ENCODE data around the gene ALOXE3.

The ALOXE3 gene

DNA sequence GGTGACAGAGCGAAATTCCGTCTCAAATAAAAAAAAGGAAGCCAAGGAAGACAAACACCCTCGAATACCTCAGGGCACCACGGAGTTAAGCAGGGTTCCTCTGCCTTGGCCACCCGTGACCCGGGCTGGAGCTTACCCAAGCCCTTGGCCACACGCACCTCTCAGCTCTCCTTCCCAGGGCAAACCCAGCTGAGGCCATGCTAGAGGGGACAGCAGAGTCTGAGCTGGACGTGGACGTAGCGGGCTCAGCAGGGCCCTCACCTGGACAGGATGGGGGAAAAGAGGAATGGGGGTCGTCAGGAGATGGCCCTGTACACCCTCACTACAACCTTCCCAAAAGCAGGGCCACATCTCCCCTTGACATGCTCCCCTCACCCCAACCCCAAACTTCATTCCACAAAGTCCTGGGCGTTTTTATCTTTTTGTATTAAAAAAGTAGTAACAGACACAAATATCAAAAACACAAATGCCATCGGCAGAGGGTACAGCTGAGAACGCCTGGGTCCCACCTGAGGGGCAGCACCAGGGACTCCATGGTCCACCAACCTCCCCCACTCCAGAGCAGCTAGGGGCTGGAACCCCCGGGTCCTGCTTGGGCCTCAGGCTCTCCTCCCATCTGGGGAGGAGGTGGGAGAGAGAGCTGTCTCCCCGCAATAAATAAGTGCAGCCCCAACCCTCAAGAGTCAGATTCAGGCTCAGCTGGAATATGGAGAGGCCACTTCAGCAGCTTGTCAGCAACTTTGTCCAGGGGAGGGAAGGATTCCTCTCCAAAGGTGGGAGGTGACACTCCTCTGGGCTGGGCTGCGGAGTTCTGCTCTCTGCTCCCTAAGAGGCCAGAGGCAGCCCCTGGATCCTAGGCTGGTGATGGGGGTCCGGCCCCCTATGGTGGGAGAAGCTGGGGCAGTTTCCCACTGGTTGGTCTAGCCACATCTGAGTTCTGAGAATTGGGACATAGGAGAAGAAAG is 22.0 kb upstream of the ALOXE3 start:
- DNase-seq (ENCODE audit: low read depth in 2 of 2) = no peak
- TF ChIP-seq, protein P1, sequence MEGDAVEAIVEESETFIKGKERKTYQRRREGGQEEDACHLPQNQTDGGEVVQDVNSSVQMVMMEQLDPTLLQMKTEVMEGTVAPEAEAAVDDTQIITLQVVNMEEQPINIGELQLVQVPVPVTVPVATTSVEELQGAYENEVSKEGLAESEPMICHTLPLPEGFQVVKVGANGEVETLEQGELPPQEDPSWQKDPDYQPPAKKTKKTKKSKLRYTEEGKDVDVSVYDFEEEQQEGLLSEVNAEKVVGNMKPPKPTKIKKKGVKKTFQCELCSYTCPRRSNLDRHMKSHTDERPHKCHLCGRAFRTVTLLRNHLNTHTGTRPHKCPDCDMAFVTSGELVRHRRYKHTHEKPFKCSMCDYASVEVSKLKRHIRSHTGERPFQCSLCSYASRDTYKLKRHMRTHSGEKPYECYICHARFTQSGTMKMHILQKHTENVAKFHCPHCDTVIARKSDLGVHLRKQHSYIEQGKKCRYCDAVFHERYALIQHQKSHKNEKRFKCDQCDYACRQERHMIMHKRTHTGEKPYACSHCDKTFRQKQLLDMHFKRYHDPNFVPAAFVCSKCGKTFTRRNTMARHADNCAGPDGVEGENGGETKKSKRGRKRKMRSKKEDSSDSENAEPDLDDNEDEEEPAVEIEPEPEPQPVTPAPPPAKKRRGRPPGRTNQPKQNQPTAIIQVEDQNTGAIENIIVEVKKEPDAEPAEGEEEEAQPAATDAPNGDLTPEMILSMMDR (IDR thresholded peaks at IDR 0.05; ENCODE audit: low read depth, low read length) = no peak
- H3K4me3 ChIP-seq (replicated peaks in 1 of 2; ENCODE audit: low read depth in 2 of 2, low read length in 2 of 2) = no peak overlapping the region

DNA sequence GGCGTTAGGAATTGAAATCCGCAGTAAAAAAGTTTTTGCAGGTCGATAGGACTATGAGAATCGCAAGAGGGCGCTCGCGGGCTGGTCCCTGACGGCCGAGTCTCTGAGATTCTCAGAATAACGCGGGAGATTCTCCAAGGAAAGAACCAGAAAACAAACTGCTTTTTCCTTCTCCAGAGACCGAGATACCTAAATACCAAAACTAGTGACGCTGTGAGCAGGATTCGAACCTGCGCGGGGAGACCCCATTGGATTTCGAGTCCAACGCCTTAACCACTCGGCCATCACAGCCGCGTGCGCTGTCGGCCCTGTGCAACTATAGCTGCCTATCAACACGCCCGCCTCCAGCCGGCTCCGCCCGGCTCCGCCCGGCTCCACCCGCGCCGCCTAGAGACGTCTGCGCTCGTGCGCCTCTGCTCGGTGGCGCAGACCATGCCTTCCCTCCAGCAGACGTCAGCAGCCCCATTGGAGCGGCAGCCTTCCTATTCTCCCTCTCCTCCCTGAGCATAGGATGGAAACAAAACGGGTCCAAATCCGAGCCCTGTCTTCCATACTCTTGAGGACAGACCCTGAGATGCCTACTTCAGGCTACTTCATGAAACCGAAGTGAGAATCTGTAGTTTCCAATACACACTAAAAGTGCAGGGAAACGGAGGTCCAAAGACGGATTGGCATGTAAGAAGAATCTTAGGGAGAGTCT is 20.5 kb upstream of the ALOXE3 start:
- peak overlapping the region in 1 of 2 donors; percentile 36 for H3K4me3 ChIP-seq (replicated peaks in 1 of 2; ENCODE audit: low read depth in 2 of 2, low read length in 2 of 2)
- peak; percentile 98 to 99 for DNase-seq (ENCODE audit: low read depth in 2 of 2)
- TF ChIP-seq, protein P1 (IDR thresholded peaks at IDR 0.05; ENCODE audit: low read depth, low read length) = peak; percentile 93

DNA sequence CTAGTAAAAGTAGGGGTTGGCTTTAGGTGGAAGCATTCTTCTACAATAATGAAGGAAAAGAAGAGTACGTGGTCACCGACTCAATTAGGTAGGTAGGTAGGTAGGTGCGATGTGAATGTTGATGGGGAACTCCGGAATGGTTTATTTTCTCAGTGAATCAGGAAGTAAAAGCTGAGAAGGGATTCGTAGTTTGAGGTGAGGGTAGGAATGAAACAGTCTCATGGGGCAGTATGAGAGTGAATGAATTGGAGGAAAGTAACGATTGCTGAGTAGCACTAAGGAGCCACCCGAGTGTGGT is 20.0 kb upstream of the ALOXE3 start:
- TF ChIP-seq, protein P1 (IDR thresholded peaks at IDR 0.05; ENCODE audit: low read depth, low read length) = no peak
- no peak for DNase-seq (ENCODE audit: low read depth in 2 of 2)

DNA sequence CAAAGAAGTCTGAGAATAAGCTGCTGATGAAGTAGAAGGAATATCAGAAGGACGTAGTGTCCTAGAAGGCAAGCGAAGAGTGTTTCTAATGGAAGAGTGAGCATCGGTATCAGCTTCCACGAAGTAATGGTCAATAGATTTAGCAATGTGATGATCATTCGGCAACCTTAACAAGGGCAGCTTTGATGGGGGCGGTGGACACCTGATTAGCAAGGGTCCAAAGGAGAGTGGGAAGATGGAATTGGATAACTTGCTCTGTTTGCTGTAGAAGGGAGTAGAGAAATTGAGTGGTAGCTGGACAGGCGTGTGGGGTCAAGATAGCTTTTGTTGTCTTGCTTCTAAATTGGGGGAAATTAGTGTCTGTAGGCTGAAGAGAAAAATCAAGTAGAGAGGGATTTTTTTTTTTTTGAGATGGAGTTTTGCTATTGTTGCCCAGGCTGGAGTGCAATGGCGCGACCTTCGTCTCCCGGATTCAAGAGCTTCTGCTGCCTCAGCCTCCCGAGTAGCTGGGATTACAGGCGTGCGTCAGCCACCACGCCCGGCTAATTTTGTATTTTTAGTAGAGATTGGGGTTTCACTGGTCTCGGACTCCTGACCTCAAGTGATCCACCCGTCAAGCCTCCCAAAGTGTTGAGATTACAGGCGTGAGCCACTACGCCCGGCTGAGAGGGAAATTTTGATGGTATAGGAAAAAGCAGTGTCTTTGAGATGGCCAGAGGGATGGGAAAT is 19.5 kb upstream of the ALOXE3 start:
- TF ChIP-seq, protein P1 (IDR thresholded peaks at IDR 0.05; ENCODE audit: low read depth, low read length) = no peak
- H3K4me3 ChIP-seq (replicated peaks in 1 of 2; ENCODE audit: low read depth in 2 of 2, low read length in 2 of 2) = peak overlapping the region in 1 of 2 donors; percentile 34
- DNase-seq (ENCODE audit: low read depth in 2 of 2) = no peak

More for the DNA sequence above, 20.0 kb upstream of the ALOXE3 start:
- H3K4me3 ChIP-seq (replicated peaks in 1 of 2; ENCODE audit: low read depth in 2 of 2, low read length in 2 of 2) = peak overlapping the region in 1 of 2 donors; percentile 34

DNA sequence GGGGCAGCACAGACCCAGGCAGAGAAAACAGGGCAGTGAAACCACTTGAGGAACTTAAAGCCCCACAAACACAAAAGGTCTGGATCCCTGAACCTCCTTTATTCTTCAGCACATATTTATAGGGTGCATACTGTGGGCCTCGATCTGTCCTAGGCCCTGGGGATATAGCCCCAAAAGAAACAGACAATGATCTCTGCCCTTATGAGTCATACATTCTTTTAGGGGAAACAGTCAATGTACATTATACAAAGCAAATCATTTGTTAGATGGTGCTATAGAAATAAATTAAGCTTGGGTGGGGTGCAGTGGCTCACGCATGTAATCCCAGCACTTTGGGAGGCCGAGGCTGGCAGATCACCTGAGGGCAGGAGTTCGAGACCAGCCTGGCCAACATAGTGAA is 15.6 kb upstream of the ALOXE3 start:
- no peak for DNase-seq (ENCODE audit: low read depth in 2 of 2)
- TF ChIP-seq, protein P1 (IDR thresholded peaks at IDR 0.05; ENCODE audit: low read depth, low read length) = no peak
- H3K4me3 ChIP-seq (replicated peaks in 1 of 2; ENCODE audit: low read depth in 2 of 2, low read length in 2 of 2) = no peak overlapping the region

DNA sequence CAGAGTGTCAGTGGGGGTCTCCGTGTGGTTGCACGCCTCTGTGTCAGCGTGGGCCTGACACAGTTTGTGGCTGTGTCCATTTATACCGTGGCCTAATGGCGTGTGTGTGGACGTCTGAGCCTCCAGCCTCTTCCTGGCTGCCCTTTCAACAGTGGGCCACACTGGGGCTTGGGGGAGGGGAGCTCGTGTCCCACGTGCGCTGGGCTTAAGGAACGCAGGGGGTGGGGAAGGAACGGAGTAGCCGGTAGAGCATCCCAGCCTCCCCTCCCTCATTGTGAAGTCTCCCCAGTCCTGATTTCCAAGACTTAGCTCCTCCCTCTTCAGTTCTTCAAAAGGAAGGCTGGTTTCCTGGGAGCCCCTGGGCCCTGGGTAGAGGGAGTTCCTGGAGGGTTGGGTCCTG is 15.1 kb upstream of the ALOXE3 start:
- DNase-seq (ENCODE audit: low read depth in 2 of 2) = no peak
- no peak overlapping the region for H3K4me3 ChIP-seq (replicated peaks in 1 of 2; ENCODE audit: low read depth in 2 of 2, low read length in 2 of 2)
- TF ChIP-seq, protein P1 (IDR thresholded peaks at IDR 0.05; ENCODE audit: low read depth, low read length) = no peak
